Measurements from ENCODE around the gene IMPDH1. TPM values are rescaled to one million over a fixed set of nuclear protein-coding genes. Genes with fewer than 3 reads are reported as not detected.

Gene IMPDH1
- total RNA-seq, 2 experiments from 2014 or later: 26.5 to 27.0 TPM

DNA sequence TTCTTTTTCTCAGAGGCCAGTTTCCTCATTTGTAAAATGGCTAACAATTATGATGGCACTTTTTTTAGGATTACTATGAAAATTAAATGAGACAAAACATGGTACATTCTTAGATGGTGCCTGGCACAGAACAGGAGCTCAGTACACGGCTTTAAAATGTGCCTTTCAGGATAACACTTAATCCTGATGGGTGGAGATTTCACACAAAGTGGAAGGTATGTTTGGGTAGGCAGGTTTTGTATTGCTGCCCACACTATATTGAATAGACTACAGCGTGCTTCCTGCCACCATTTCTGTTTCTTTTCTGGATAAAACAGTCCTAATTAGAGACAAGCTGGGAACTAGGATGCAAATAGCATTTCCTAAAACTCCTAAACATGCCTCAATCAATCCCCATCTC is 22.0 kb upstream of the IMPDH1 start:
- H3K9me3 ChIP-seq (ENCODE audit: control insufficient read depth in 1 of 2, insufficient read depth in 1 of 2, low read length in 2 of 2): no peaks in the 10 kb centered on the region
- no peaks in the 10 kb centered on the region for H3K9me3 Mint-ChIP-seq
- peaks cover 2% of the 10 kb centered on the region for H3K4me1 ChIP-seq (ENCODE audit: insufficient read depth, low read length)
- peaks cover 8% of the 10 kb centered on the region for H3K27me3 Mint-ChIP-seq
- no peaks in the 10 kb centered on the region for H3K36me3 ChIP-seq (ENCODE audit: insufficient read depth, low read length)
- ChIA-PET POLR2A (no interaction called here), CTCF (interaction anchor here (5.3 kb wide), 1 partner anchor 28 kb away, joined by 39 read pairs; no protein-coding TSS in a partner anchor)
- intact Hi-C loops (cut with DNase I, micrococcal nuclease): no loop called here
- H3K4me3 Mint-ChIP-seq: no peak overlapping the region
- no peak for TF ChIP-seq CTCF (IDR thresholded peaks at IDR 0.05)
- no peaks in the 10 kb centered on the region for H3K36me3 Mint-ChIP-seq (ENCODE audit: low read depth)
- ATAC-seq (ENCODE audit: poor library complexity): no peak
- no peak overlapping the region for H3K27ac Mint-ChIP-seq
- H3K27ac ChIP-seq (ENCODE audit: low read depth in 1 of 2, low read length in 2 of 2): no peak overlapping the region
- no peak for DNase-seq
- H3K27me3 ChIP-seq (ENCODE audit: control insufficient read depth in 1 of 2, insufficient read depth in 2 of 2, low read length in 2 of 2): peaks cover 0 to 10% of the 10 kb centered on the region in 2 experiments
- H3K4me1 Mint-ChIP-seq (ENCODE audit: low read depth): no peaks in the 10 kb centered on the region
- H3K4me3 ChIP-seq (ENCODE audit: low read length): no peak overlapping the region

DNA sequence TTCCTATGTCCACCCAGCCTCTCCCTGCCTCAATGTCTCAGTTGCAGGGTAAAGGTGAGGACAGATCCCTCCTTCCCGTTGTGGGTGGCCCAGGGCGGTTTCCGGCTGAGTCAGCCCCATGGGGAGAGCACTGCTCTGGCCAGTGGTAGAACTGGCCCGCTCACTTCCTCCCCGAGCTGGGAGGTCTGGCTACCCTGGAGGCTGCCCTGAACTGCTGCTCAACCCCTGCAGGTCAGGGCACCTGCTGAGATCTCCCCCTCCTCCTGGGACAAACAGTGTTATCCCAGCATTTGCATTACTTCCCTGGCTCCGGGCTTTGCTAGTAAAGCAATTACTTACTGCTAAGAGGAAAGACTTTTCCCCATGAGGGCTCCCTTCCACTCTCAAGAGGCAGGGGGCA is 21.4 kb upstream of the IMPDH1 start:
- Mint-ChIP-seq H3K9me3 (no peaks in the 10 kb centered on the region), H3K4me1 (ENCODE audit: low read depth) (no peaks in the 10 kb centered on the region), H3K27ac (no peak overlapping the region), H3K27me3 (peaks cover 8% of the 10 kb centered on the region), H3K4me3 (no peak overlapping the region), H3K36me3 (ENCODE audit: low read depth) (no peaks in the 10 kb centered on the region)
- peaks cover 2% of the 10 kb centered on the region for H3K4me1 ChIP-seq (ENCODE audit: insufficient read depth, low read length)
- no peaks in the 10 kb centered on the region for H3K9me3 ChIP-seq (ENCODE audit: control insufficient read depth in 1 of 2, insufficient read depth in 1 of 2, low read length in 2 of 2)
- H3K36me3 ChIP-seq (ENCODE audit: insufficient read depth, low read length): no peaks in the 10 kb centered on the region
- intact Hi-C loops (cut with DNase I, micrococcal nuclease): no loop called here
- TF ChIP-seq CTCF (IDR thresholded peaks at IDR 0.05): no peak
- no peak overlapping the region for H3K27ac ChIP-seq (ENCODE audit: low read depth in 1 of 2, low read length in 2 of 2)
- DNase-seq (no peak), ATAC-seq (ENCODE audit: poor library complexity) (no peak)
- peaks cover 0 to 10% of the 10 kb centered on the region in 2 experiments for H3K27me3 ChIP-seq (ENCODE audit: control insufficient read depth in 1 of 2, insufficient read depth in 2 of 2, low read length in 2 of 2)
- POLR2A ChIA-PET: no interaction called here
- CTCF ChIA-PET: interaction anchor here (5.3 kb wide), 1 partner anchor 29 kb away, joined by 39 read pairs; no protein-coding TSS in a partner anchor
- H3K4me3 ChIP-seq (ENCODE audit: low read length): no peak overlapping the region

DNA sequence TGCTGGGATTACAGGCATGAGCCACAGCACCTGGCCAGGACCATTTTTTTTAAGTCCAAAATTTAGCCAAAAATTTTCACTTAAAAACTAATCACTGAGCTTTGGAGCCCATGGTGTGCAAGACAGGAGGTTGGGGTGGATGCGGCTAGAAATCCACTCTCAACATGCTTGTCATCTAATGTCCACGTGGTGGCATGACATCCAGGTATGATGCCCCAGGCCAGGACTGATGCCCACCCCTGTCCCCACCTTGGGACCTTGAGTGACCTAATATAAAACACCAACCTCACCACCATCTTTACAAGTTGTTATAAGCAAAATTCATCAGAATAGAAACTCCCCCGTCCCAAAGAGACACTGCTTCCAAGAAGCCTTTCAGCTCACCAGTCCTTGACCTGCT is 20.4 kb upstream of the IMPDH1 start:
- H3K9me3 Mint-ChIP-seq: no peaks in the 10 kb centered on the region
- DNase-seq: no peak
- no peak overlapping the region for H3K4me3 Mint-ChIP-seq
- H3K27ac ChIP-seq (ENCODE audit: low read depth in 1 of 2, low read length in 2 of 2): no peak overlapping the region
- intact Hi-C loops (cut with DNase I, micrococcal nuclease): no loop called here
- H3K4me3 ChIP-seq (ENCODE audit: low read length): no peak overlapping the region
- ChIA-PET POLR2A (no interaction called here), CTCF (interaction anchor here (0.9 to 5.3 kb wide), 3 partner anchors 23 to 30 kb away, joined by 3 to 39 read pairs (median 3); partner anchors contain the start of gene HILPDA)
- no peaks in the 10 kb centered on the region for H3K9me3 ChIP-seq (ENCODE audit: control insufficient read depth in 1 of 2, insufficient read depth in 1 of 2, low read length in 2 of 2)
- peaks cover 0 to 10% of the 10 kb centered on the region in 2 experiments for H3K27me3 ChIP-seq (ENCODE audit: control insufficient read depth in 1 of 2, insufficient read depth in 2 of 2, low read length in 2 of 2)
- no peaks in the 10 kb centered on the region for H3K36me3 Mint-ChIP-seq (ENCODE audit: low read depth)
- H3K4me1 Mint-ChIP-seq (ENCODE audit: low read depth): no peaks in the 10 kb centered on the region
- peaks cover 8% of the 10 kb centered on the region for H3K27me3 Mint-ChIP-seq
- no peak overlapping the region for H3K27ac Mint-ChIP-seq
- H3K36me3 ChIP-seq (ENCODE audit: insufficient read depth, low read length): no peaks in the 10 kb centered on the region
- no peak for TF ChIP-seq CTCF (IDR thresholded peaks at IDR 0.05)
- peaks cover 2% of the 10 kb centered on the region for H3K4me1 ChIP-seq (ENCODE audit: insufficient read depth, low read length)
- ATAC-seq (ENCODE audit: poor library complexity): no peak
